H1 (cell line): Measurements from ENCODE around the gene ZBTB7B. TPM values are rescaled to one million over a fixed set of nuclear protein-coding genes. Genes with fewer than 3 reads are reported as not detected.

Experiments used
- CTCF ChIA-PET: fragments of 300-600 bp; sonication (Branson Sonifier 250); formaldehyde crosslinking; loops from one replicate; lab custom pipeline; 2021; ENCODE audit not compliant: partially characterized antibody; lab: Charles Lee
- POLR2A ChIA-PET: fragments of 300-600 bp; sonication (Branson Sonifier 250); formaldehyde crosslinking; loops from one replicate; lab custom pipeline; 2021; ENCODE audit warnings: inconsistent platforms; ENCODE audit not compliant: partially characterized antibody; lab: Charles Lee
- DNase-seq, 2 experiments: peaks; one replicate each; pipeline versions ENCODE4 v3.0.0 to v3.0.0-alpha.2; 2010 to 2022; ENCODE audit warnings: low spot score in 2 of 2, low read depth in 1 of 2, mixed read lengths in 1 of 2
- FAIRE-seq: peaks from 2 replicates; lab custom pipeline; 2011; peaks lifted over from hg19 to GRCh38; lab: Jason Lieb, UNC
- H2AFZ ChIP-seq: 2 replicates; pipeline ENCODE4 v1.8.1; 2012; ENCODE audit warnings: low read length, inconsistent platforms
- H2AK5ac ChIP-seq: 2 replicates; pipeline ENCODE4 v1.6.1; 2013; ENCODE audit warnings: low read depth, low read length
- H2BK120ac ChIP-seq: replicated peaks from 2 replicates; pipeline ENCODE3; 2013; ENCODE audit warnings: low read depth, low read length, inconsistent platforms
- H2BK12ac ChIP-seq: 2 replicates; pipeline ENCODE4 v1.6.1; 2013; ENCODE audit warnings: low read depth, low read length
- H2BK15ac ChIP-seq: 2 replicates; pipeline ENCODE4 v1.6.1; 2013; ENCODE audit warnings: low read length
- H2BK20ac ChIP-seq: 2 replicates; pipeline ENCODE4 v1.6.1; 2013; ENCODE audit warnings: low read length
- H2BK5ac ChIP-seq: 2 replicates; pipeline ENCODE4 v1.6.1; 2013; ENCODE audit warnings: low read depth, low read length
- H3K14ac ChIP-seq: 2 replicates; pipeline ENCODE4 v1.6.1; 2013; ENCODE audit warnings: inconsistent platforms; ENCODE audit not compliant: insufficient read length
- H3K18ac ChIP-seq: 2 replicates; pipeline ENCODE4 v1.6.1; 2013; ENCODE audit warnings: low read length; ENCODE audit errors: extremely low read depth
- H3K23ac ChIP-seq: 2 replicates; pipeline ENCODE4 v1.6.1; 2013; ENCODE audit warnings: inconsistent platforms; ENCODE audit not compliant: insufficient read length
- H3K23me2 ChIP-seq: 2 replicates; pipeline ENCODE4 v1.6.1; 2013; ENCODE audit warnings: low read depth, low read length
- H3K27ac ChIP-seq: 2 replicates; pipeline ENCODE4 v1.6.1; 2011; ENCODE audit warnings: low read depth, low read length, inconsistent platforms
- H3K27me3 ChIP-seq, 4 experiments: replicated peaks in 1 of 4; 1 replicate in 1 of 4; 2 replicates in 3 of 4; pipeline versions ENCODE4 v1.6.1 to v1.8.1; 2011 to 2013; ENCODE audit warnings: low read length in 3 of 4, mild to moderate bottlenecking in 3 of 4, inconsistent platforms in 2 of 4, mixed read lengths in 2 of 4, moderate library complexity in 1 of 4; ENCODE audit not compliant: control insufficient read depth in 3 of 4, insufficient read depth in 3 of 4; ENCODE audit errors: extremely low read depth in 1 of 4
- H3K36me3 ChIP-seq, 4 experiments: 2 replicates each; pipeline versions ENCODE4 v1.6.1 to v1.8.1; 2011 to 2013; ENCODE audit warnings: mild to moderate bottlenecking in 4 of 4, low read length in 3 of 4, moderate library complexity in 2 of 4, control low read depth in 1 of 4, inconsistent platforms in 1 of 4; ENCODE audit not compliant: insufficient read depth in 4 of 4, control insufficient read depth in 2 of 4
- H3K4ac ChIP-seq: replicated peaks from 2 replicates; pipeline ENCODE3; 2013; ENCODE audit warnings: low read length, low read depth, mixed read lengths, inconsistent platforms; ENCODE audit not compliant: insufficient read length
- H3K4me1 ChIP-seq, 4 experiments: replicated peaks in 1 of 4; 1 replicate in 1 of 4; 2 replicates in 3 of 4; pipeline versions ENCODE4 v1.6.1 to v1.8.1; 2011 to 2013; ENCODE audit warnings: low read length in 3 of 4, inconsistent platforms in 2 of 4, mixed read lengths in 1 of 4; ENCODE audit not compliant: insufficient read depth in 4 of 4, control insufficient read depth in 3 of 4
- H3K4me2 ChIP-seq, 2 experiments: 2 replicates each; pipeline versions ENCODE4 v1.6.1 to v1.8.1; 2011 to 2013; ENCODE audit warnings: low read depth in 2 of 2, low read length in 2 of 2, control low read depth in 1 of 2, inconsistent platforms in 1 of 2, mild to moderate bottlenecking in 1 of 2; ENCODE audit not compliant: insufficient read depth in 1 of 2
- H3K4me3 ChIP-seq, 4 experiments: fragments of 200-600, 300-600 bp in 1 of 4; sonication (generic), shearing (Covaris generic), sonication (Bioruptor Twin) in 1 of 4; 2 replicates each; pipeline versions ENCODE4 v1.5.1 to v1.8.1; 2011 to 2016; ENCODE audit warnings: low read length in 4 of 4, low read depth in 3 of 4, control low read depth in 2 of 4, inconsistent platforms in 2 of 4, mild to moderate bottlenecking in 2 of 4, mixed read lengths in 1 of 4, moderate library complexity in 1 of 4; ENCODE audit not compliant: insufficient read depth in 2 of 4; ENCODE audit errors: extremely low read depth in 1 of 4
- H3K56ac ChIP-seq: replicated peaks from 2 replicates; pipeline ENCODE3; 2013; ENCODE audit warnings: low read depth, mild to moderate bottlenecking, mixed read lengths, low read length, inconsistent platforms; ENCODE audit not compliant: insufficient read length
- H3K79me1 ChIP-seq: 2 replicates; pipeline ENCODE4 v1.6.1; 2013; ENCODE audit warnings: low read depth, low read length, control low read depth
- H3K79me2 ChIP-seq, 2 experiments: 2 replicates each; pipeline versions ENCODE4 v1.6.1 to v1.8.1; 2012 to 2013; ENCODE audit warnings: low read length in 2 of 2, mild to moderate bottlenecking in 2 of 2, inconsistent platforms in 1 of 2; ENCODE audit not compliant: insufficient read depth in 2 of 2, control insufficient read depth in 1 of 2
- H3K9ac ChIP-seq, 4 experiments: replicated peaks in 1 of 4; 1 replicate in 1 of 4; 2 replicates in 3 of 4; pipeline versions ENCODE4 v1.6.1 to v1.8.1; 2011 to 2013; ENCODE audit warnings: low read depth in 3 of 4, low read length in 3 of 4, control low read depth in 2 of 4, mild to moderate bottlenecking in 2 of 4, moderate library complexity in 2 of 4, inconsistent platforms in 1 of 4; ENCODE audit errors: extremely low read depth in 1 of 4
- H3K9me3 ChIP-seq, 2 experiments: 2 replicates each; pipeline versions ENCODE4 v1.6.1 to v1.8.1; 2012 to 2013; ENCODE audit warnings: mild to moderate bottlenecking in 2 of 2, moderate library complexity in 2 of 2, control low read depth in 1 of 2, inconsistent platforms in 1 of 2, low read depth in 1 of 2, low read length in 1 of 2, mixed read lengths in 1 of 2; ENCODE audit not compliant: insufficient read depth in 2 of 2
- H4K20me1 ChIP-seq, 2 experiments: replicated peaks in 1 of 2; 2 replicates each; pipeline versions ENCODE3 to v1.8.1; 2011 to 2013; ENCODE audit warnings: inconsistent platforms in 2 of 2, low read length in 2 of 2, mild to moderate bottlenecking in 1 of 2; ENCODE audit not compliant: insufficient read depth in 2 of 2, control insufficient read depth in 1 of 2
- H4K5ac ChIP-seq: 2 replicates; pipeline ENCODE4 v1.6.1; 2013; ENCODE audit warnings: low read length, low read depth, mixed read lengths, inconsistent platforms; ENCODE audit not compliant: insufficient read length
- H4K8ac ChIP-seq: 2 replicates; pipeline ENCODE4 v1.8.0; 2013; ENCODE audit warnings: mild to moderate bottlenecking, moderate library complexity, low read length, inconsistent platforms; ENCODE audit not compliant: insufficient read depth; ENCODE audit errors: extremely low read depth
- H4K91ac ChIP-seq: replicated peaks from 2 replicates; pipeline ENCODE3; 2013; ENCODE audit warnings: low read length, mixed read lengths, inconsistent platforms; ENCODE audit not compliant: insufficient read length
- ATF3 ChIP-seq: IDR thresholded peaks from 2 replicates; pipeline ENCODE4 v1.6.1; 2011; ENCODE audit warnings: low read depth, mild to moderate bottlenecking, low read length; ENCODE audit not compliant: insufficient read depth
- BCL11A ChIP-seq, 2 experiments: IDR thresholded peaks; one replicate each; pipeline ENCODE4 v1.6.1; 2011; ENCODE audit warnings: low read depth in 2 of 2, low read length in 2 of 2, mild to moderate bottlenecking in 2 of 2
- CBX8 ChIP-seq: fragments of 300-800, 300-1000 bp; sonication (generic); IDR thresholded peaks from 2 replicates; pipeline ENCODE4 v1.7.1; 2016; ENCODE audit warnings: low read depth, low read length, borderline replicate concordance
- EGR1 ChIP-seq: IDR thresholded peaks from 2 replicates; pipeline ENCODE4 v1.6.1; 2011; ENCODE audit warnings: low read depth, low read length, borderline replicate concordance
- PHF8 ChIP-seq: fragments of 200-600 bp; sonication (generic); conservative IDR thresholded peaks from 2 replicates; pipeline ENCODE4 v1.7.1; 2012; ENCODE audit warnings: low read depth, mild to moderate bottlenecking, inconsistent platforms, low read length, moderate library complexity
- POLR2AphosphoS5 ChIP-seq: IDR thresholded peaks from 2 replicates; pipeline ENCODE4 v1.6.1; 2011; ENCODE audit warnings: low read depth, low read length
- POU5F1 ChIP-seq: IDR thresholded peaks from 2 replicates; pipeline ENCODE4 v1.6.1; 2011; ENCODE audit warnings: low read depth, mild to moderate bottlenecking, low read length, moderate library complexity
- RNF2 ChIP-seq: fragments of 200-900, 300-1000 bp; sonication (generic); IDR thresholded peaks from 2 replicates; pipeline ENCODE4 v1.7.1; 2016; ENCODE audit warnings: borderline replicate concordance, low read depth, mild to moderate bottlenecking, antibody characterized with exemption, low read length; ENCODE audit not compliant: poor library complexity, severe bottlenecking; ENCODE audit errors: missing control alignments
- SRF ChIP-seq: IDR thresholded peaks from 2 replicates; pipeline ENCODE4 v1.6.1; 2011; ENCODE audit warnings: mild to moderate bottlenecking, low read depth, low read length, moderate library complexity
- TBP ChIP-seq: IDR thresholded peaks from 2 replicates; pipeline ENCODE4 v1.6.1; 2011; ENCODE audit warnings: low read depth, low read length, improper control_type of control experiment
- TEAD4 ChIP-seq: IDR thresholded peaks from 2 replicates; pipeline ENCODE4 v1.6.1; 2012; ENCODE audit warnings: low read depth, low read length, inconsistent platforms, mixed read lengths
- USF2 ChIP-seq: IDR thresholded peaks from 2 replicates; pipeline ENCODE4 v1.6.1; 2011; ENCODE audit warnings: low read length, improper control_type of control experiment
- WGBS, 2 experiments: shearing (Covaris generic) in 1 of 2; methylation state at CpG; one replicate each; pipeline versions ENCODE4 v1.1.6 to v1.1.7; 2013 to 2015; ENCODE audit warnings: low lambda C conversion rate in 2 of 2, mixed read lengths in 2 of 2, inconsistent platforms in 1 of 2, low coverage in 1 of 2, missing lambda C conversion rate in 1 of 2; ENCODE audit not compliant: insufficient replicate concordance in 2 of 2, insufficient coverage in 1 of 2, insufficient read length in 1 of 2; ENCODE audit errors: extremely low coverage in 1 of 2, missing lambda C conversion rate in 1 of 2; 5-methylcytosine and 5-hydroxymethylcytosine counted together
- polyA plus RNA-seq, 7 experiments: library from polyadenylated mRNA; depleted of rRNA in 3 of 7; stranded (reverse) in 5 of 7; unstranded in 2 of 7; fragments of >200 nt in 5 of 7; fragments of 200-250 nt in 2 of 7; gene quantifications; 1 replicate in 5 of 7; 2 replicates in 1 of 7; 4 replicates in 1 of 7; pipeline versions ENCODE4 v1.2.1 to v1.2.3, GENCODE V29; 2011 to 2013; ENCODE audit warnings: missing spikeins in 2 of 7, mixed read lengths in 2 of 7
- total RNA-seq: library from RNA; stranded (reverse); fragmentation: NEBNext Ultra II Directional; extraction: Animal tissue kit (Norgen Biotek cat#: 25700); gene quantifications from 2 replicates; pipeline ENCODE4 v1.2.1, GENCODE V29; 2021

Gene ZBTB7B
- total and polyA plus RNA-seq, 2 of the 8 experiments (the other 6 are each of a cell fraction or from before 2014, with no cell fraction given) = 24.5 to 36.9 TPM

- Histone ChIP-seq H4K5ac (no peak overlapping the region), H3K18ac (no peak overlapping the region), H3K27me3 (no peaks in the 10 kb centered on the region), H3K9ac (no peak overlapping the region), H3K4ac (no peak overlapping the region), H3K4me1 (peaks cover 4 to 11% (median 7%) of the 10 kb centered on the region in 4 experiments), H4K91ac (no peak overlapping the region), H2AK5ac (no peak overlapping the region), H3K14ac (no peak overlapping the region), H3K79me2 (peaks cover 3 to 39% of the 10 kb centered on the region in 2 experiments; a peak in 3 of 4 replicates), H3K23me2 (peaks cover 4% of the 10 kb centered on the region; the same call in 1 of the 2 replicates), H2BK20ac (no peak overlapping the region), H4K20me1 (peaks cover 9 to 13% of the 10 kb centered on the region in 2 experiments), H3K9me3 (no peaks in the 10 kb centered on the region), H3K79me1 (peaks cover 15% of the 10 kb centered on the region), H4K8ac (no peak overlapping the region), H3K4me3 (no peak overlapping the region), H2BK5ac (no peak overlapping the region), H3K56ac (no peak overlapping the region), H2BK120ac (no peak overlapping the region), H3K23ac (no peak overlapping the region), H2BK12ac (no peak overlapping the region), H2AFZ (no peak overlapping the region), H3K36me3 (peaks cover 20 to 53% (median 43%) of the 10 kb centered on the region in 4 experiments), H3K4me2 (no peak overlapping the region), H2BK15ac (no peak overlapping the region), H3K27ac (no peak overlapping the region)
- POLR2A ChIA-PET = interaction anchor here (1.6 to 42.8 kb wide), 3 partner anchors 6 to 20 kb away, joined by 4 to 662 read pairs (median 662); partner anchors contain the start of genes CKS1B, FLAD1, LENEP and PBXIP1
- CTCF ChIA-PET = interaction anchor here (0.7 to 8.2 kb wide), 9 partner anchors 9 to 287 kb away, joined by 3 to 113 read pairs (median 4); partner anchors contain the start of genes FLAD1, LENEP and PBXIP1
- 97% methylated on average over 6 of the region's 6 CpGs; no CpG with 5 or more reads in 1 of the 2 experiments for WGBS, 2 experiments
- FAIRE-seq (no peak), DNase-seq (no peak)
- TF ChIP-seq TBP (no peak), TEAD4 (no peak), EGR1 (no peak), ATF3 (no peak), BCL11A (IDR thresholded peaks at IDR 0.05; ENCODE audit: low read depth in 2 of 2, low read length in 2 of 2) (no peak), SRF (no peak), POLR2AphosphoS5 (no peak), POU5F1 (no peak), CBX8 (no peak), RNF2 (no peak), PHF8 (no peak), USF2 (no peak)
Observed at GRCh38 chr1:154964359-154964758, 38.2 kb upstream of the ZBTB7B start.
